Activated T-helper 17 cell treated with anti-CD3 and anti-CD28 coated beads, Interleukin-2, amount 50 U/mL, for 72 hours (primary cell): ENCODE results near the gene IGHMBP2. TPM values are rescaled to one million over a fixed set of nuclear protein-coding genes. Genes with fewer than 3 reads are reported as not detected.

Source experiments
- ATAC-seq: fragments of 150-1000 bp; cut with Tn5 transposase; replicated peaks from 2 replicates; pipeline ENCODE4 v1.10.0; 2021; ENCODE audit warnings: mild to moderate bottlenecking, moderate library complexity
- H3K27ac Mint-ChIP-seq: one replicate; pipeline ENCODE4 v1.8.0; 2022; ENCODE audit warnings: mixed read lengths
- H3K27me3 Mint-ChIP-seq: one replicate; pipeline ENCODE4 v1.8.0; 2022; ENCODE audit warnings: mixed read lengths
- H3K36me3 Mint-ChIP-seq: one replicate; pipeline ENCODE4 v1.8.0; 2022; ENCODE audit warnings: low read depth, mild to moderate bottlenecking, mixed read lengths
- H3K4me1 Mint-ChIP-seq: one replicate; pipeline ENCODE4 v1.8.0; 2022; ENCODE audit warnings: mixed read lengths
- H3K4me3 Mint-ChIP-seq: one replicate; pipeline ENCODE4 v1.8.0; 2022; ENCODE audit warnings: mild to moderate bottlenecking, mixed read lengths
- H3K9me3 Mint-ChIP-seq: one replicate; pipeline ENCODE4 v1.8.0; 2022; ENCODE audit warnings: mixed read lengths
- total RNA-seq, 2 donors: library from RNA; stranded (reverse); gene quantifications; one replicate each; pipeline ENCODE4 v1.2.3, GENCODE V29; 2022

The IGHMBP2 gene
- total RNA-seq, 2 donors from 2014 or later, result 27.2 to 38.3 TPM

GRCh38 chr11:68936676-68937620, 33.3 kb downstream of the IGHMBP2 start:
- Mint-ChIP-seq H3K27me3 (no peaks in the 10 kb centered on the region), H3K4me1 (no peaks in the 10 kb centered on the region), H3K27ac (no peak overlapping the region), H3K9me3 (no peaks in the 10 kb centered on the region), H3K36me3 (peaks cover 38% of the 10 kb centered on the region), H3K4me3 (no peak overlapping the region)
- ATAC-seq, result no peak

- peaks cover 38% of the 10 kb centered on the region for H3K36me3 Mint-ChIP-seq
- H3K4me1 Mint-ChIP-seq, result no peaks in the 10 kb centered on the region
- no peaks in the 10 kb centered on the region for H3K27me3 Mint-ChIP-seq
- no peaks in the 10 kb centered on the region for H3K9me3 Mint-ChIP-seq
- no peak overlapping the region for H3K4me3 Mint-ChIP-seq
- ATAC-seq, result no peak
- no peak overlapping the region for H3K27ac Mint-ChIP-seq
These were observed 34.4 kb downstream of the IGHMBP2 start for GRCh38 chr11:68938088-68938487.

- Mint-ChIP-seq H3K27me3 (no peaks in the 10 kb centered on the region), H3K36me3 (peaks cover 38% of the 10 kb centered on the region), H3K27ac (no peak overlapping the region), H3K4me3 (no peak overlapping the region), H3K9me3 (no peaks in the 10 kb centered on the region), H3K4me1 (no peaks in the 10 kb centered on the region)
- ATAC-seq, result no peak
These were observed 35.3 kb downstream of the IGHMBP2 start for GRCh38 chr11:68938816-68939582.

GRCh38 chr11:68939583-68940555, 36.2 kb downstream of the IGHMBP2 start:
- H3K4me3 Mint-ChIP-seq, result no peak overlapping the region
- peaks cover 38% of the 10 kb centered on the region for H3K36me3 Mint-ChIP-seq
- H3K27ac Mint-ChIP-seq, result no peak overlapping the region
- no peaks in the 10 kb centered on the region for H3K27me3 Mint-ChIP-seq
- no peaks in the 10 kb centered on the region for H3K4me1 Mint-ChIP-seq
- no peak for ATAC-seq
- H3K9me3 Mint-ChIP-seq, result no peaks in the 10 kb centered on the region

- Mint-ChIP-seq H3K4me3 (no peak overlapping the region), H3K27ac (no peak overlapping the region), H3K4me1 (no peaks in the 10 kb centered on the region), H3K9me3 (no peaks in the 10 kb centered on the region), H3K27me3 (no peaks in the 10 kb centered on the region), H3K36me3 (peaks cover 32% of the 10 kb centered on the region)
- ATAC-seq, result no peak
These were observed 37.1 kb downstream of the IGHMBP2 start for GRCh38 chr11:68940651-68941323.

- no peaks in the 10 kb centered on the region for H3K9me3 Mint-ChIP-seq
These were observed 37.8 kb downstream of the IGHMBP2 start for GRCh38 chr11:68941324-68942094.

GRCh38 chr11:68942095-68942620, 38.5 kb downstream of the IGHMBP2 start:
- H3K4me3 Mint-ChIP-seq, result no peak overlapping the region
- no peaks in the 10 kb centered on the region for H3K27me3 Mint-ChIP-seq
- H3K4me1 Mint-ChIP-seq, result no peaks in the 10 kb centered on the region
- H3K27ac Mint-ChIP-seq, result no peak overlapping the region
- no peak for ATAC-seq
- no peaks in the 10 kb centered on the region for H3K9me3 Mint-ChIP-seq
- peaks cover 26% of the 10 kb centered on the region for H3K36me3 Mint-ChIP-seq

More at GRCh38 chr11:68941324-68942094, 37.8 kb downstream of the IGHMBP2 start:
- no peak overlapping the region for H3K4me3 Mint-ChIP-seq
- H3K4me1 Mint-ChIP-seq, result no peaks in the 10 kb centered on the region
- H3K27me3 Mint-ChIP-seq, result no peaks in the 10 kb centered on the region
- no peak overlapping the region for H3K27ac Mint-ChIP-seq
- ATAC-seq, result no peak
- peaks cover 32% of the 10 kb centered on the region for H3K36me3 Mint-ChIP-seq

GRCh38 chr11:68942751-68943271, 39.1 kb downstream of the IGHMBP2 start:
- H3K9me3 Mint-ChIP-seq, result no peaks in the 10 kb centered on the region
- peaks cover 20% of the 10 kb centered on the region for H3K36me3 Mint-ChIP-seq
- no peak for ATAC-seq
- H3K4me1 Mint-ChIP-seq, result no peaks in the 10 kb centered on the region
- no peak overlapping the region for H3K4me3 Mint-ChIP-seq
- H3K27me3 Mint-ChIP-seq, result no peaks in the 10 kb centered on the region
- H3K27ac Mint-ChIP-seq, result no peak overlapping the region

- Mint-ChIP-seq H3K27ac (no peak overlapping the region), H3K4me1 (no peaks in the 10 kb centered on the region), H3K27me3 (no peaks in the 10 kb centered on the region), H3K4me3 (no peak overlapping the region), H3K9me3 (no peaks in the 10 kb centered on the region), H3K36me3 (no peaks in the 10 kb centered on the region)
- ATAC-seq, result no peak
These were observed 42.9 kb downstream of the IGHMBP2 start for GRCh38 chr11:68946416-68947090.

GRCh38 chr11:68947151-68947550, 43.5 kb downstream of the IGHMBP2 start:
- no peaks in the 10 kb centered on the region for H3K36me3 Mint-ChIP-seq
- no peak overlapping the region for H3K27ac Mint-ChIP-seq
- no peak overlapping the region for H3K4me3 Mint-ChIP-seq
- H3K9me3 Mint-ChIP-seq, result no peaks in the 10 kb centered on the region
- H3K4me1 Mint-ChIP-seq, result no peaks in the 10 kb centered on the region
- ATAC-seq, result no peak
- H3K27me3 Mint-ChIP-seq, result no peaks in the 10 kb centered on the region

- H3K27me3 Mint-ChIP-seq, result no peaks in the 10 kb centered on the region
- no peaks in the 10 kb centered on the region for H3K36me3 Mint-ChIP-seq
- no peaks in the 10 kb centered on the region for H3K9me3 Mint-ChIP-seq
- no peak overlapping the region for H3K27ac Mint-ChIP-seq
- no peak overlapping the region for H3K4me3 Mint-ChIP-seq
- no peaks in the 10 kb centered on the region for H3K4me1 Mint-ChIP-seq
- ATAC-seq, result no peak
These were observed 44.8 kb downstream of the IGHMBP2 start for GRCh38 chr11:68948496-68948895.

GRCh38 chr11:68948935-68949334, 45.2 kb downstream of the IGHMBP2 start:
- no peak overlapping the region for H3K4me3 Mint-ChIP-seq
- H3K9me3 Mint-ChIP-seq, result no peaks in the 10 kb centered on the region
- H3K27me3 Mint-ChIP-seq, result no peaks in the 10 kb centered on the region

More at GRCh38 chr11:68948935-68949334, 45.2 kb downstream of the IGHMBP2 start:
- Mint-ChIP-seq H3K27ac (no peak overlapping the region), H3K36me3 (no peaks in the 10 kb centered on the region), H3K4me1 (no peaks in the 10 kb centered on the region)
- ATAC-seq, result no peak
